Stimulated activated CD4-positive, alpha-beta T cell treated with anti-CD3 and anti-CD28 coated beads, TNF-alpha, amount 100 ng/mL, for 48 hours (primary cell): ENCODE data around the gene RPS15.

Experiments used
- DNase-seq, 3 donors: peaks; one replicate each; pipeline ENCODE4 v3.0.0-alpha.2; 2020; ENCODE audit warnings: low read depth in 3 of 3

RPS15 gene

DNA sequence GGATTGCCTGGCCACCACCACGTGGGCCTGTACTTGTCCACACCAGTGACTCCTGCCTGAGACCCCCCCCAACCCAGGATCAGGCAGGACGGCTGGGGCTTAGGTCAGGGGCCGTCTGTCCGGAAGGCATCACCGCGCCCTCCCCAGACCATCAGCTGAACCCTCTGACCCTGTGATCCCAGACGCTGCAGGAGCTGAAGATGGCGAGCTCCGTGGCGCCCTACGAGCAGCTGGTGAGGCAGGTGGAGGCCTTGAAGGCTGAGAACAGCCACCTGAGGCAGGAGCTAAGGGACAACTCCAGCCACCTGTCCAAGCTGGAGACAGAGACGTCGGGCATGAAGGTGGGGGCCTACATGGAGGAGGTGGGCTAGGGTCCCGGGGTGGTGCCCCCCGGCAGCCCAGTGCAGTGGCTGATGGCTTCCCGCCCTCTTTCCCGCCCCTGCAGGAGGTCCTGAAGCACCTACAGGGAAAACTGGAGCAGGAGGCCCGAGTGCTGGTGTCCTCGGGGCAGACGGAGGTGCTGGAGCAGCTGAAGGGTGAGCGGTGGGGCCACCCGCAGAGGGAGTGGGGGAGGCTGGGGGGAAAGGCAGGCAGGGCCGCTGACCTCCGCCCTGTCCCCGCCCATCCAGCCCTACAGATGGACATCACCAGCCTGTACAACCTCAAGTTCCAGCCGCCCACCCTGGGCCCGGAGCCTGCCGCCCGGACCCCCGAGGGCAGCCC lies 14.8 kb downstream of the RPS15 start:
- no peak for DNase-seq

DNA sequence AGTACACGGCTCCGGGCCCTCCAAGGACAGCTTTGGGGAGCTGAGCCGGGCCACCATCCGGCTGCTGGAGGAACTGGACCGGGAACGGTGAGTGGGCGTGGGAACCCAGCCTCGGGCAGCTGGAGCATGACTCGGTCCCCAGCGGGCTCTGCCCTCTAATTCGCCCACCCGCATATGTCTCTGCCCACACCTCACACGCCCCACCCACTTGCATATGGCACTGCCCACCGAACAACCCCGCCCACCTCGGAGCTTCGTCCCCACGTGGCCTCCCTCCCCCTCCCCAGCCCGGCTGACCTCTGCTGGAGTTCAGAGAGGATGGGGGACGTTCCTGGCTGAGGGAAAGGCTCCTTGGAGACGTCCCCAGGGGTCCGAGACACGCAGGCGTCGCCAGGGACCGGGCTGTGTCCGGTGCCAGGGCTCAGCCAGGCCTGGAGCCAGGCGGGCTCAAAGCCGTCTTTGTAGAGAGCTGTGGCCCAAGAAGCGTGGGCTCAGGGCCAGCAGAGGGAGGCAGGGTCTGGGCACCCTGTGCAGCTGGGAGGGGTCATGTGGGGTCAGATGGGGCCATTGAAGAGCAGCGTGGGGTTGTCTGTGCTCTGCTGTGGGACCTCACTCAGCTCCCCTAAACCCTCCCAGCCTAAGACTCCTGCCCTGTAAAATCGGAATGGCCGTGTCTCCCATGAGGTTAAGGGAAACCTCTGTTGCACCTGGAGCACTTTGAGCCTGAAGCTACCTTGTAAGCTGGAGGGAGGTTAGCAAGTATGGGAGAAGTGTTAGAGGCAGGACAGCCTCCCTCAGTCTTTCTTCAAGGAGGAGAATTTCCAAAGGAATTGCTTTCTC lies 15.5 kb downstream of the RPS15 start:
- no peak for DNase-seq

DNA sequence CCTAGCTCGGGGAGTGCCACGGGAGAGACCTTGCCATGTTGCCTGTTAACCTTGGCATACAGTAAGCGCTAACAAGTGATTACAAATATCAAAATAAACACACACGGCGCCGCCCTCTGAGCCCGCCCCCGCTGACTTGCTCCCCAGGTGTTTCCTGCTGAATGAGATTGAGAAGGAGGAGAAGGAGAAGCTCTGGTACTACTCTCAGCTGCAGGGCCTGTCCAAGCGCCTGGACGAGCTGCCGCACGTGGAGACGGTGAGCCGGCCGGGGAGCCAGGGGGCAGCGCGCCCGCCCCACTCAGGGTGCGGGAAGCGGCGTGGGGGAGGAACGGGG lies 16.8 kb downstream of the RPS15 start:
- no peak for DNase-seq

DNA sequence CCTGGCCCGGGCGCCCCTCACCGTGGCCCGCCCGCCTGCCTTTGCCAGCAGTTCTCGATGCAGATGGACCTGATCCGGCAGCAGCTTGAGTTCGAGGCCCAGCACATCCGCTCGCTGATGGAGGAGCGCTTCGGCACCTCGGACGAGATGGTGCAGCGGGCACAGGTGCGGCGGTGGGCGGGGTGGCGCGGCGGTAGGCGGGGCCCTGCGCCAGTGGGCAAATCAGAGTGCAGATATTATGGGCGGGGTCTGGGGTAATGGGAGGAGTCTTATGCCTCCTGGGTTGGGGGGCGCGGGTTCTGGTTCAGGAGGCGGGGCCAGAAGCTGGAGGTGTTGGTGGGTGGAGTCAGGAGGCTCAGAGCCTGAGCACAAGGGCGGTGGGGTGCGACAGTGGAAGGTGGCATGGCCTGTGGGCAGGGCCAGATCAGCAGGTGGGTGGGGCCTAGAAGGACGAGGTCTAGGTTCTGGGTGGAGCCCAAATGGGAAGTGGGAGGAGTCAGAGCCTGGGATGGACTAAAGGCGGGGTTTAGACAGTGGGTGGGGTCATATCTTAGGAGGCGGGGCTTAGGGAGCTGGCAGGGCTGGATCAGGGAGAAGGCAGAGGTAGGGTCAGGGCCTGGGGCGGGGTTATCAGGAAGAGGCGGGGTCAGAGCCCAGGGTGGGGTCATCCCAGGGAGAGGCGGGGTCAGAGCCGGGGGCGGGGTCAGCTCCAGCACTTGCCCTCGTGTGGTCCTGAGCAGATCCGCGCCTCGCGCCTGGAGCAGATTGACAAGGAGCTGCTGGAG lies 17.3 kb downstream of the RPS15 start:
- peak in 2 of 3 donors; percentile 65 to 70 for DNase-seq

DNA sequence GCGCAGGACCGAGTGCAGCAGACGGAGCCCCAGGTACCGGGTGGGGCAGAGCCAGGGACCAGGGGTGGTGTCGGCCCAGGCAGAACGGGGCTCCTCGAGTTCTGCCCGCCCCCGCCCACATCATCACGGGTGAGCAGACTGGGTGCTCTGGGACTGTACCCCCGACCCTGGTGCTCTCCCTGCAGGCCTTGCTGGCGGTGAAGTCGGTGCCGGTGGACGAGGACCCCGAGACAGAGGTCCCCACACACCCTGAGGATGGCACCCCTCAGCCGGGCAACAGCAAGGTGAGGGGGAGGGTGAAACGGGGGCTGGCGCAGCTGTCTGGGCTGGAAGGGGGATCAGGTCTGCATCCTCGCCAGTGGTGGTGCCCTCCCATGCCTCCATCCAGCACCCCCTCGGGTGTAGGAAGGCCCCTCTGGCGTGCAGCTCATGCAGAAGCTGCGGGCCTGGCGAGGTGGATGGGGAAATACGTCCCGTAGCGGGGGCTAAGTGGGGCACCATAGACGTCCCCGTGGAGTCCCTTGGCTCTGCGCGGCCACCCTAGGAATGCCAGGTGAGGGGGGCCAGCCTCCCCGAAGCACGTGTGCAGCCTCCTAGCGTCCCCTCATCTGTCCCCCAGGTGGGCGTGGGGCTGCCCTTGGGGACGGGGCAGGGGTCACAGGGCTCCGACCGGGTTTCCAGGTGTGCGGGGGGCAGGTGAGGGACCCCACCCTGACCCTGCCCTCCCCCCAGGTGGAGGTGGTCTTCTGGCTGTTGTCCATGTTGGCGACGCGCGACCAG lies 18.1 kb downstream of the RPS15 start:
- DNase-seq: no peak

DNA sequence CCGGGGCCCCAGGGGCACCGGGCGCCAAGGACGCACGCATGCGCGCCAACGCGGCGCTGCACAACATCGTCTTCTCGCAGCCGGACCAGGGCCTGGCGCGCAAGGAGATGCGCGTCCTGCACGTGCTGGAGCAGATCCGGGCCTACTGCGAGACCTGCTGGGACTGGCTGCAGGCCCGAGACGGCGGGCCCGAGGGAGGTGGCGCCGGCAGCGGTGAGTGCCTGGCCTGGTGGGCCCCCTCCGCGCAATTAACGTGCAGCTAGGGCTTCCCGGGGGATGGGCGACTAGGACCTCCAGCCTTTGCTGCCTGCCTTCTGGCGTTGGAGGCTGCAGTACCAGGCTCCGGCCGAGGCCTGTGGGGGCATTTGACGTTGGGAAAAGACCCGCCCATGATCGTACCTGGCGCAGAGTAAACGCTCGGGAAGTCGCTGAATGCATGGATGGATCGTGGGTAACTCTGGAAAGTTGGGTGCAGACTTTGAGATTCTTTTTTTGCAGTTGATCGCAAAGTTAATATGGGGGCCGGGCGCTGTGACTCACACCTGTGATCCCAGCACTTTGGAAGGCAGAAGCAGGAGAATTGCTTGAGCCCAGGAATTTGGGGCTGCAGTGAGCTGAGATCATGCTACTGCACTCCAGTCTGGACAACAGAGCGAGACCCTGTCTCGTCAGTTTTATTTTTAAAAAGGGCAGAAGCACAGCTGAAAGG lies 19.0 kb downstream of the RPS15 start:
- DNase-seq: no peak

DNA sequence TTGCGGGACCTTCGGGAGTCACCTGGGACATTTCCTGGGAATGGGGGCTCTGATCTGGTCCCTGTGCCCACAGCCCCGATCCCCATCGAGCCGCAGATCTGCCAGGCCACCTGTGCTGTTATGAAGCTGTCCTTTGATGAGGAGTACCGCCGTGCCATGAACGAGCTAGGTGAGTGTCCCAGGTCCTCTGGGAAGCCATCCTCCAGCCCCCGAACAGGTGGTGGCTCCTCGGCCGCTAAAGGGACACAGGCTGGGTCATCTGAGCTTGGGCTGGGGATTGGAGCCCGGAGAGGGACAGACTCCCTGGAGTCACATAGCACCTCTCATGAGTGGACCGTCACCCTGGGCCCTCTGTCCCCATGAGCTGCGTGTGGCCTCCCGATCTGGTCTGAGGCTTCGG lies 19.7 kb downstream of the RPS15 start:
- no peak for DNase-seq

DNA sequence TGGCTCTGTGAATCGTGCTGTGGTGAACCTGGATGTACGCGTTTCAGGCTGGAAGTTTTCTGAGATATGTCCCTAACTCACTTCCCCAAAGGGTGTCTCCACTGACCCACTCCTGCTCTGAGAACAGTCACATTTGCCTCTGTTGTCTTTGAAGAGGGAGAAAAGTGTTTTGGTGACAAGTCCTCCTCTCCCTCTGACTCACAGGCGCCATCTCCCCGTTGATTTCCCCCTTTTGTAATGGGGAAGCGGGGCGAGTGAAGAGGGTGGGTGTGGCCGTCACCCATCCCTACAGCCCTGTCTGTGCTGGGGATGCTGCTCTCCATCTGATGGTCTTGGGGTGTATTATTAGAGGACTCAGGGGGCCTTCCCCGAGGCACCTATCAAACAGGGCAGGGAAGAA lies 21.3 kb downstream of the RPS15 start:
- DNase-seq: no peak

DNA sequence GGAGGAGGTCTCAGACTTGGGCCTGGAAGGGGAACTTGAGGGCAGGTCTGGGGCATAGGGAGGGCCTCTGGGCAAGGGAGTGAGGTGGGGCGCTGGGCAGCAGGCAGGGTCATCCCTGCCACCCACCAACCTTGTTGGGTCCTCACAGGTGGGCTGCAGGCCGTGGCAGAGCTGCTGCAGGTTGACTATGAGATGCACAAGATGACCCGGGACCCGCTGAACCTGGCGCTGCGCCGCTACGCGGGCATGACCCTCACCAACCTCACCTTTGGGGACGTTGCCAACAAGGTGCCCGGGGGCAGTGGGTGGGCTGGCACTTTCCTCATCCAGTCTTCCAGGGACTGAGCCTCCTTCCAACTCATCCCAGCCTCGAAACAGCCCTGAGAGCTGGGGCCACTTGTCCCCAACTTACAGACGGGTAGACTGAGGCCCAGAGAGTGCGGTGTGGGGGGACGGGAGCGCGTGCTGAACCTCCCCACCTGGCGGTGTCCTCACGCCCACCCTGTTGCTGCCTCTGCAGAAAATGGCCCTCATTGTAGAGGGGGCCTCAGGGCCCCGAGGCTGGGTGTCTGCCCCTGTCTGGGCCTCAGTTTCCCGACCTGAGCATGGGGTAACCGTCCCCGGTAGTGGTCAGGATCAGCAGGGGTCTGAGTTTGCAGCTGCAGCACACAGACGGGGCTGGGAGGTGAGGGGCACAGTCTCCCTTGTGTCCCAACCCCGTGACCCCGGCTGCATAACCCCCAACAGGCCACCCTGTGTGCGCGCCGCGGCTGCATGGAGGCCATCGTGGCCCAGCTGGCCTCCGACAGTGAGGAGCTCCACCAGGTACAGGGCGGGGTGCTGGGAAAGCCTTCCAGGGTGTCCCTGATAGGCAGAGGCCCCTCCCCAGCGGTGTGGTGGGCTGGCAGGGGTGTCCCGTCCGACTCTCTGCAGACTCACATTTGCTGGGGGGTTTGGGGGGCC lies 22.1 kb downstream of the RPS15 start:
- no peak for DNase-seq

DNA sequence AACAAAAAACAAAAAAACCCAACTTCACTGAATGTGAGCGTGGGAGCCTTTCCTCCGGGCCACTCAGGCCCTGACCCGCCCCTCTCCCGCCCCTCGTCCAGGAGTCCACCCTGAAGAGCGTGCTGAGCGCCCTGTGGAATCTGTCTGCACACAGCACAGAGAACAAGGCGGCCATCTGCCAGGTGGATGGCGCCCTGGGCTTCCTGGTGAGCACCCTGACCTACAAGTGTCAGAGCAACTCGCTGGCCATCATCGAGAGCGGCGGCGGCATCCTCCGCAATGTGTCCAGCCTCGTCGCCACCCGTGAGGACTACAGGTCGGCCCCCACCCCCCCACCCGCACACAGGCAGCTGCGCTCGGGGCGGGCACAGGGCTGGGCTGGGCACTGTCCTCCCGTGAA lies 23.7 kb downstream of the RPS15 start:
- DNase-seq: no peak

DNA sequence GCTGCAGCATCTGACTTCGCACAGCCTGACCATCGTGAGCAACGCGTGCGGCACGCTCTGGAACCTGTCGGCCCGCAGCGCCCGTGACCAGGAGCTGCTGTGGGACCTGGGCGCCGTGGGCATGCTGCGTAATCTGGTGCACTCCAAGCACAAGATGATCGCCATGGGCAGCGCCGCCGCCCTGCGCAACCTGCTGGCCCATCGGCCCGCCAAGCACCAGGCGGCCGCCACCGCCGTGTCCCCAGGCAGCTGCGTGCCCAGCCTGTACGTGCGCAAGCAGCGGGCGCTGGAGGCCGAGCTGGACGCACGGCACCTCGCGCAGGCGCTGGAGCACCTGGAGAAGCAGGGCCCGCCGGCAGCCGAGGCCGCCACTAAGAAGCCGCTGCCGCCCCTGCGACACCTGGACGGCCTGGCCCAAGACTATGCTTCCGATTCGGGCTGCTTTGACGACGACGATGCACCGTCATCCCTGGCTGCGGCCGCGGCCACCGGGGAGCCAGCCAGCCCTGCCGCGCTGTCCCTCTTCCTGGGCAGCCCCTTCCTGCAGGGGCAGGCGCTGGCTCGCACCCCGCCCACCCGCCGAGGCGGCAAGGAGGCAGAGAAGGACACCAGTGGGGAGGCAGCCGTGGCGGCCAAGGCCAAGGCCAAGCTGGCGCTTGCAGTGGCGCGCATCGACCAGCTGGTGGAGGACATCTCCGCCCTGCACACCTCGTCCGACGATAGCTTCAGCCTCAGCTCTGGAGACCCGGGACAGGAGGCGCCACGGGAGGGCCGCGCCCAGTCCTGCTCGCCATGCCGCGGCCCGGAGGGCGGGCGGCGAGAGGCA lies 27.2 kb downstream of the RPS15 start:
- DNase-seq: no peak

DNA sequence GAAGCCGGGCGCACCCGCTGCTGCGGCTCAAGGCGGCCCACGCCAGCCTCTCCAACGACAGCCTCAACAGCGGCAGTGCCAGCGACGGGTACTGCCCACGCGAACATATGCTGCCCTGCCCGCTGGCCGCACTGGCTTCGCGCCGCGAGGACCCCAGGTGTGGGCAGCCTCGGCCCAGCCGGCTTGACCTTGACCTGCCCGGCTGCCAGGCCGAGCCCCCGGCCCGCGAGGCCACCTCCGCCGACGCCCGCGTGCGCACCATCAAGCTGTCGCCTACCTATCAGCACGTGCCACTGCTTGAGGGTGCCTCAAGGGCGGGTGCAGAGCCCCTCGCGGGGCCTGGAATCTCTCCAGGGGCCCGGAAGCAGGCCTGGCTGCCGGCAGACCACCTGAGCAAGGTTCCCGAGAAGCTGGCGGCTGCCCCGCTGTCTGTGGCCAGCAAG lies 27.8 kb downstream of the RPS15 start:
- DNase-seq: no peak

DNA sequence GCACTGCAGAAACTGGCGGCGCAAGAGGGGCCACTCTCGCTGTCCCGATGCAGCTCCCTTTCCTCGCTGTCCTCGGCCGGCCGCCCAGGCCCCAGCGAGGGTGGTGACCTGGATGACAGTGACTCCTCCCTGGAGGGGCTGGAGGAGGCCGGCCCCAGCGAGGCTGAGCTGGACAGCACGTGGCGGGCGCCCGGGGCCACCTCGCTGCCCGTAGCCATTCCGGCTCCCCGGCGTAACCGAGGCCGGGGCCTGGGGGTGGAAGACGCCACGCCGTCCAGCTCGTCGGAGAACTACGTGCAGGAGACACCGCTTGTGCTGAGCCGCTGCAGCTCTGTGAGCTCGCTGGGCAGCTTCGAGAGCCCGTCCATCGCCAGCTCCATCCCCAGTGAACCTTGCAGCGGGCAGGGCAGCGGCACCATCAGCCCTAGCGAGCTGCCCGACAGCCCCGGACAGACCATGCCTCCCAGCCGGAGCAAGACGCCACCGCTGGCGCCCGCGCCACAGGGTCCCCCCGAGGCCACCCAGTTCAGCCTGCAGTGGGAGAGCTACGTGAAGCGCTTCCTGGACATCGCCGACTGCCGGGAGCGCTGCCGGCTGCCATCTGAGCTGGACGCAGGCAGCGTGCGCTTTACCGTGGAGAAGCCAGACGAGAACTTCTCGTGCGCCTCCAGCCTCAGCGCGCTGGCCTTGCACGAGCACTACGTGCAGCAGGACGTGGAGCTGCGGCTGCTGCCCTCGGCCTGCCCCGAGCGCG lies 28.4 kb downstream of the RPS15 start:
- DNase-seq: no peak

DNA sequence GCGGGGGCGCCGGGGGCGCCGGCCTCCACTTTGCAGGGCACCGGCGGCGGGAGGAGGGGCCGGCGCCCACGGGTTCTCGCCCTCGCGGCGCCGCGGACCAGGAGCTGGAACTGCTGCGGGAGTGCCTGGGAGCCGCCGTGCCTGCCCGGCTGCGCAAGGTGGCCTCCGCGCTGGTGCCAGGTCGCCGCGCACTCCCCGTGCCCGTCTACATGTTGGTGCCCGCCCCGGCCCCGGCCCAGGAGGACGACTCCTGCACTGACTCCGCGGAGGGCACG lies 29.0 kb downstream of the RPS15 start:
- DNase-seq: no peak

DNA sequence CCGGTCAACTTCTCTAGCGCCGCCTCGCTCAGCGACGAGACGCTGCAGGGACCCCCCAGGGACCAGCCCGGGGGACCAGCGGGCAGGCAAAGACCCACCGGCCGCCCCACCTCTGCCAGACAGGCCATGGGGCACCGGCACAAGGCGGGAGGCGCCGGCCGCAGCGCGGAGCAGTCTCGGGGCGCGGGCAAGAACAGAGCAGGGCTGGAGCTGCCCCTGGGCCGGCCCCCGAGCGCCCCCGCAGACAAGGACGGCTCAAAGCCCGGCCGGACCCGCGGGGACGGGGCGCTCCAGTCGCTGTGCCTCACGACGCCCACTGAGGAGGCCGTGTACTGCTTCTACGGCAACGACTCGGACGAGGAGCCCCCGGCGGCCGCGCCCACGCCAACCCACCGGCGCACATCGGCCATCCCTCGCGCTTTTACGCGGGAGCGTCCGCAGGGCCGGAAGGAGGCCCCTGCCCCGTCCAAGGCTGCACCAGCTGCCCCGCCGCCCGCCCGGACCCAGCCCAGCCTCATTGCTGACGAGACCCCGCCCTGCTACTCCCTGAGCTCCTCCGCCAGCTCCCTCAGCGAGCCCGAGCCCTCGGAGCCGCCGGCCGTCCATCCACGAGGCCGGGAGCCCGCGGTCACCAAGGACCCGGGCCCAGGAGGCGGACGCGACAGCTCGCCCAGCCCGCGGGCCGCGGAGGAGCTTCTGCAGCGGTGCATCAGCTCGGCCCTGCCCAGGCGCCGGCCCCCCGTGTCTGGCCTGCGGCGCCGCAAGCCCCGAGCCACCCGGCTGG lies 29.5 kb downstream of the RPS15 start:
- DNase-seq: no peak

DNA sequence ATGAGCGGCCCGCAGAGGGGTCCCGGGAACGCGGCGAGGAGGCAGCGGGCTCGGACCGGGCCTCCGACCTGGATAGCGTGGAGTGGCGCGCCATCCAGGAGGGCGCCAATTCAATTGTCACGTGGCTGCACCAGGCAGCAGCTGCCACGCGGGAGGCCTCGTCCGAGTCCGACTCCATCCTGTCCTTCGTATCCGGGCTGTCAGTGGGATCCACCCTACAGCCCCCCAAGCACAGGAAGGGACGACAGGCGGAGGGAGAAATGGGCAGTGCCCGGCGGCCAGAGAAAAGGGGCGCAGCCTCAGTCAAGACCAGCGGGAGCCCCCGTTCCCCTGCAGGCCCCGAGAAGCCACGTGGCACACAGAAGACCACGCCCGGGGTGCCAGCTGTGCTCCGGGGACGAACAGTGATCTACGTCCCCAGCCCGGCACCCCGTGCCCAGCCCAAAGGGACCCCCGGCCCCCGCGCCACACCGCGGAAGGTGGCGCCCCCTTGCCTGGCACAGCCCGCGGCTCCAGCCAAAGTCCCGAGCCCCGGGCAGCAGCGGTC lies 30.2 kb downstream of the RPS15 start:
- DNase-seq: no peak

DNA sequence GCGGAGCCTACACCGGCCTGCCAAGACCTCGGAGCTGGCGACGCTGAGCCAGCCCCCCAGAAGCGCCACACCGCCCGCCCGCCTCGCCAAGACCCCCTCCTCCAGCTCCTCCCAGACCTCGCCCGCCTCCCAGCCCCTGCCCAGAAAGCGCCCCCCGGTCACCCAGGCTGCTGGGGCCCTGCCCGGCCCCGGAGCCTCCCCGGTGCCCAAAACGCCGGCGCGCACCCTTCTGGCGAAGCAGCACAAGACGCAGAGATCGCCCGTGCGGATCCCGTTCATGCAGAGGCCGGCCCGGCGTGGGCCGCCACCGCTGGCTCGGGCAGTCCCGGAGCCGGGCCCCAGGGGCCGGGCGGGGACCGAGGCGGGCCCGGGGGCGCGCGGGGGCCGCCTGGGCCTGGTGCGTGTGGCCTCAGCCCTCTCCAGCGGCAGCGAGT lies 30.6 kb downstream of the RPS15 start:
- DNase-seq: no peak
